Liver (tissue), 9 donors: ENCODE data around the gene C2orf74. TPM values are rescaled to one million over a fixed set of nuclear protein-coding genes. Genes with fewer than 3 reads are reported as not detected.

Experiments
- DNase-seq: peaks from one replicate; pipeline ENCODE4 v3.0.0-alpha.2; 2017; ENCODE audit warnings: low spot score
- H3K27ac ChIP-seq, 2 donors: one replicate each; pipeline ENCODE4 v1.7.0; 2013; ENCODE audit warnings: inconsistent platforms in 2 of 2, low read length in 2 of 2, control low read depth in 1 of 2, low read depth in 1 of 2, mild to moderate bottlenecking in 1 of 2
- H3K27me3 ChIP-seq, 4 donors: one replicate each; pipeline versions ENCODE4 v1.6.1 to v1.7.0; 2013; ENCODE audit warnings: low read length in 3 of 4, inconsistent platforms in 1 of 4, mild to moderate bottlenecking in 1 of 4, moderate library complexity in 1 of 4; ENCODE audit not compliant: control insufficient read depth in 4 of 4, insufficient read depth in 4 of 4
- H3K36me3 ChIP-seq, 4 donors: one replicate each; pipeline versions ENCODE4 v1.6.1 to v1.7.0; 2013; ENCODE audit warnings: low read length in 3 of 4, mild to moderate bottlenecking in 3 of 4, low read depth in 1 of 4, moderate library complexity in 1 of 4; ENCODE audit not compliant: control insufficient read depth in 4 of 4, insufficient read depth in 3 of 4
- H3K4me1 ChIP-seq, 4 donors: one replicate each; pipeline versions ENCODE4 v1.6.1 to v1.7.0; 2013; ENCODE audit warnings: low read length in 3 of 4, mild to moderate bottlenecking in 3 of 4, moderate library complexity in 1 of 4; ENCODE audit not compliant: control insufficient read depth in 4 of 4, insufficient read depth in 4 of 4
- H3K4me3 ChIP-seq, 3 donors: one replicate each; pipeline versions ENCODE4 v1.6.1 to v1.7.0; 2013; ENCODE audit warnings: low read length in 3 of 3, control low read depth in 1 of 3, low read depth in 1 of 3, mild to moderate bottlenecking in 1 of 3
- H3K9ac ChIP-seq, 2 donors: one replicate each; pipeline ENCODE4 v1.7.0; 2013; ENCODE audit warnings: low read length in 2 of 2, mild to moderate bottlenecking in 2 of 2, moderate library complexity in 2 of 2, control low read depth in 1 of 2, low read depth in 1 of 2
- H3K9me3 ChIP-seq, 4 donors: one replicate each; pipeline versions ENCODE4 v1.6.1 to v1.7.0; 2013; ENCODE audit warnings: low read length in 3 of 4; ENCODE audit not compliant: control insufficient read depth in 4 of 4
- ATF3 ChIP-seq: IDR thresholded peaks from 2 replicates; pipeline ENCODE4 v1.6.1; 2016; ENCODE audit warnings: antibody characterized with exemption
- CTCF ChIP-seq: fragments of 150-350 bp; IDR thresholded peaks from 2 replicates; pipeline ENCODE4 v1.5.1; 2017; ENCODE audit warnings: improper control_type of control experiment, low read depth, low read length; ENCODE audit not compliant: missing input control
- EGR1 ChIP-seq, 2 donors: IDR thresholded peaks; 2 replicates each; pipeline ENCODE4 v1.6.1; 2016 to 2018; ENCODE audit warnings: antibody characterized with exemption in 2 of 2, low read depth in 2 of 2
- FOXA1 ChIP-seq: IDR thresholded peaks from 2 replicates; pipeline ENCODE4 v1.6.1; 2016; ENCODE audit warnings: antibody characterized with exemption
- FOXA2 ChIP-seq: IDR thresholded peaks from 2 replicates; pipeline ENCODE4 v1.6.1; 2016; ENCODE audit warnings: antibody characterized with exemption
- GABPA ChIP-seq, 2 donors: IDR thresholded peaks in 1 of 2; conservative IDR thresholded peaks in 1 of 2; 2 replicates each; pipeline ENCODE4 v1.6.1; 2016; ENCODE audit warnings: antibody characterized with exemption in 2 of 2, mild to moderate bottlenecking in 1 of 2, moderate library complexity in 1 of 2
- HNF4A ChIP-seq, 2 donors: conservative IDR thresholded peaks; 2 replicates each; pipeline ENCODE4 v1.6.1; 2016; ENCODE audit warnings: antibody characterized with exemption in 2 of 2, mild to moderate bottlenecking in 2 of 2
- JUND ChIP-seq, 2 donors: IDR thresholded peaks; 2 replicates each; pipeline ENCODE4 v1.6.1; 2016; ENCODE audit warnings: antibody characterized with exemption in 2 of 2
- NR2F2 ChIP-seq: IDR thresholded peaks from 2 replicates; pipeline ENCODE4 v1.6.1; 2016; ENCODE audit warnings: antibody characterized with exemption
- RXRA ChIP-seq, 2 donors: IDR thresholded peaks; 2 replicates each; pipeline ENCODE4 v1.6.1; 2017 to 2018; ENCODE audit warnings: antibody characterized with exemption in 2 of 2, mild to moderate bottlenecking in 1 of 2
- SP1 ChIP-seq: IDR thresholded peaks from 2 replicates; pipeline ENCODE4 v1.6.1; 2018; ENCODE audit warnings: antibody characterized with exemption, mild to moderate bottlenecking
- TAF1 ChIP-seq: conservative IDR thresholded peaks from 2 replicates; pipeline ENCODE4 v1.6.1; 2016; ENCODE audit warnings: antibody characterized with exemption, mild to moderate bottlenecking
- YY1 ChIP-seq: IDR thresholded peaks from 2 replicates; pipeline ENCODE4 v1.6.1; 2016; ENCODE audit warnings: antibody characterized with exemption, mild to moderate bottlenecking
- WGBS: extraction: QIAGEN DNeasy Blood & Tissue Kit; methylation state at CpG from one replicate; pipeline ENCODE4 v1.1.7; 2013; 5-methylcytosine and 5-hydroxymethylcytosine counted together
- polyA plus RNA-seq, 2 donors: library from polyadenylated mRNA; stranded (reverse) in 1 of 2; unstranded in 1 of 2; fragments of 200-250 nt in 1 of 2; fragments of >200 nt in 1 of 2; fragmentation: Nextera tagmentation in 1 of 2; extraction: Ambion mirVana in 1 of 2; gene quantifications; one replicate each; pipeline versions ENCODE4 v1.2.1 to v1.2.3, GENCODE V29; 2013 to 2015
- total RNA-seq, 2 donors: library from RNA; depleted of rRNA; stranded (reverse); fragments of >200 nt; gene quantifications; one replicate each; pipeline ENCODE4 v1.2.3, GENCODE V29; 2014
- TF ChIP-seq, protein P1 (sequence below): IDR thresholded peaks from 2 replicates; pipeline ENCODE4 v1.6.1; 2016; ENCODE audit warnings: antibody characterized with exemption
- donor health status: healthy.
- donor health status: healthy.
- donor health status: healthy.
- donor health status: healthy.
- donor health status: healthy.

C2orf74 gene
- total and polyA plus RNA-seq, 4 donors: 3.5 to 23.3 (median 5.6) TPM

- no peak overlapping the region for H3K9ac ChIP-seq
- H3K4me1 ChIP-seq: peaks cover 2 to 16% (median 8%) of the 10 kb centered on the region in 4 donors
- WGBS: over 99% methylated on average over 3 of the region's 3 CpGs
- H3K4me3 ChIP-seq: no peak overlapping the region
- H3K36me3 ChIP-seq: peaks cover 16 to 86% (median 69%) of the 10 kb centered on the region in 4 donors
- no peaks in the 10 kb centered on the region for H3K9me3 ChIP-seq
- no peaks in the 10 kb centered on the region for H3K27me3 ChIP-seq
- DNase-seq: no peak
- no peak overlapping the region for H3K27ac ChIP-seq
- no peak for TF ChIP-seq YY1
Observed at GRCh38 chr2:61183795-61184194, 21.8 kb downstream of the C2orf74 start.

DNA sequence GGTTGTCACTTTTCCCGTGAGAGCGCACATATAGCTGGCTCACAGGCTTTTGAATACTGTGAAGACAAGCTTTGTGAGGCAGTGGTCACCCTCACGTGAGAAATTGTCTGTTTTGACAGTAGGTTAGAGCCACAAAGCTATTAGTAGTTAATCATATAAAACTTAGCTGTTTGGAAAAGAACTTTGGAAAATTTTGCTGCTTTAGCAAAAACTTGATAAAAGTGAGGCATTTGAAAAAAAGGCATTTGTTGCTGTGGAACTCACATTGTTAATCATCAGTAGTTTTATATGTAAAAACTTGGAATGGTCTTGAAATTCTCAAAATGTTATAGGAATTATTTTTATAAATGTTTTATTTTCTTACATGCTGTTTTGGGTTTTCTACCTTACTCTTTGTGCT lies 22.3 kb downstream of the C2orf74 start:
- 97% methylated on average over 3 of the region's 3 CpGs for WGBS

GRCh38 chr2:61185231-61185728 lies 23.3 kb downstream of the C2orf74 start:
- peaks cover 16 to 92% (median 80%) of the 10 kb centered on the region in 4 donors for H3K36me3 ChIP-seq
- no peak overlapping the region for H3K4me3 ChIP-seq
- H3K9ac ChIP-seq: no peak overlapping the region
- H3K27me3 ChIP-seq: no peaks in the 10 kb centered on the region
- H3K27ac ChIP-seq: no peak overlapping the region
- peaks cover 0 to 2% (median 2%) of the 10 kb centered on the region in 4 donors for H3K4me1 ChIP-seq
- no peaks in the 10 kb centered on the region for H3K9me3 ChIP-seq
- TF ChIP-seq HNF4A (conservative IDR thresholded peaks at IDR 0.05) (no peak), GABPA (IDR thresholded peaks at IDR 0.05 in 1 of 2, conservative IDR thresholded peaks at IDR 0.05 in 1 of 2) (no peak), EGR1 (IDR thresholded peaks at IDR 0.05; ENCODE audit: low read depth in 2 of 2) (no peak), TAF1 (no peak), ATF3 (no peak), SP1 (no peak), CTCF (no peak), RXRA (IDR thresholded peaks at IDR 0.05) (no peak), YY1 (no peak), FOXA2 (no peak)
- TF ChIP-seq, protein P1, sequence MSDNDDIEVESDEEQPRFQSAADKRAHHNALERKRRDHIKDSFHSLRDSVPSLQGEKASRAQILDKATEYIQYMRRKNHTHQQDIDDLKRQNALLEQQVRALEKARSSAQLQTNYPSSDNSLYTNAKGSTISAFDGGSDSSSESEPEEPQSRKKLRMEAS: no peak
- DNase-seq: no peak

More for the DNA sequence above, 22.3 kb downstream of the C2orf74 start:
- TF ChIP-seq FOXA2 (no peak), JUND (IDR thresholded peaks at IDR 0.05) (no peak), CTCF (no peak), TAF1 (no peak), FOXA1 (no peak), NR2F2 (no peak)
- H3K9ac ChIP-seq: no peak overlapping the region
- peaks cover 0 to 12% (median 5%) of the 10 kb centered on the region in 4 donors for H3K4me1 ChIP-seq
- H3K27ac ChIP-seq: no peak overlapping the region
- H3K4me3 ChIP-seq: no peak overlapping the region
- peaks cover 16 to 89% (median 73%) of the 10 kb centered on the region in 4 donors for H3K36me3 ChIP-seq
- no peak for DNase-seq
- H3K9me3 ChIP-seq: no peaks in the 10 kb centered on the region
- H3K27me3 ChIP-seq: no peaks in the 10 kb centered on the region
